IMR-90 (cell line): ENCODE results near the gene KMT2D. TPM values are rescaled to one million over a fixed set of nuclear protein-coding genes. Genes with fewer than 3 reads are reported as not detected.
A peak's percentile ranks its signal among the peaks of the same experiment; 100 is the strongest.

Source experiments
- ATAC-seq: fragments of 200-7000 bp; cut with Tn5 transposase; 2 replicates; pipeline ENCODE4 v1.9.1; 2020; ENCODE audit warnings: low read depth, mild to moderate bottlenecking, moderate library complexity
- BruUV-seq: library from RNA; stranded (reverse); fragments of 400-500 nt; replicated peaks from 2 replicates; lab custom pipeline; 2021; lab: Mats Ljungman, UMichigan
- CTCF ChIA-PET: fragments of 300-600 bp; formaldehyde crosslinking; extraction: SDS; loops from one replicate; lab custom pipeline; 2021; ENCODE audit warnings: antibody characterized with exemption; lab: Yijun Ruan, JAX
- POLR2A ChIA-PET: fragments of 300-600 bp; sonication (Branson Sonifier 250); formaldehyde crosslinking; loops from one replicate; lab custom pipeline; 2022; ENCODE audit warnings: antibody characterized with exemption; ENCODE audit not compliant: unreplicated experiment; lab: Charles Lee
- DNase-seq: peaks from one replicate; pipeline ENCODE4 v3.0.0; 2013
- H2AFZ ChIP-seq: replicated peaks from 2 replicates; pipeline ENCODE3; 2013; ENCODE audit warnings: low read length, mild to moderate bottlenecking; ENCODE audit not compliant: poor library complexity
- H2AK5ac ChIP-seq: 2 replicates; pipeline ENCODE4 v1.6.1; 2013; ENCODE audit warnings: low read depth, low read length, inconsistent platforms
- H2AK9ac ChIP-seq: replicated peaks from 2 replicates; pipeline ENCODE3; 2013; ENCODE audit warnings: mild to moderate bottlenecking, low read depth, low read length, moderate library complexity; ENCODE audit not compliant: poor library complexity
- H2BK120ac ChIP-seq: 2 replicates; pipeline ENCODE4 v1.6.1; 2013; ENCODE audit warnings: low read depth, low read length, inconsistent platforms
- H2BK15ac ChIP-seq: 3 replicates; pipeline ENCODE4 v1.6.1; 2013; ENCODE audit warnings: low read depth, low read length, inconsistent platforms
- H2BK20ac ChIP-seq: 2 replicates; pipeline ENCODE4 v1.6.1; 2013; ENCODE audit warnings: low read depth, mild to moderate bottlenecking, inconsistent platforms, low read length, moderate library complexity
- H2BK5ac ChIP-seq: 2 replicates; pipeline ENCODE4 v1.6.1; 2013; ENCODE audit warnings: mild to moderate bottlenecking, low read depth, low read length, inconsistent platforms; ENCODE audit not compliant: poor library complexity, severe bottlenecking
- H3K14ac ChIP-seq: replicated peaks from 2 replicates; pipeline ENCODE4 v1.6.1; 2013; ENCODE audit warnings: low read depth, low read length, inconsistent platforms
- H3K18ac ChIP-seq: 2 replicates; pipeline ENCODE4 v1.6.1; 2013; ENCODE audit warnings: low read depth, low read length, control low read depth
- H3K23ac ChIP-seq: 2 replicates; pipeline ENCODE4 v1.6.1; 2013; ENCODE audit warnings: low read depth, low read length, inconsistent platforms
- H3K27ac ChIP-seq: 2 replicates; pipeline ENCODE4 v1.5.1; 2013; ENCODE audit warnings: mild to moderate bottlenecking, control low read depth, low read length; ENCODE audit not compliant: insufficient read depth
- H3K27me3 ChIP-seq: 2 replicates; pipeline ENCODE4 v1.6.1; 2013; ENCODE audit warnings: low read length; ENCODE audit not compliant: control insufficient read depth, insufficient read depth
- H3K36me3 ChIP-seq: 2 replicates; pipeline ENCODE4 v1.6.1; 2013; ENCODE audit warnings: low read length, mixed read lengths; ENCODE audit not compliant: control insufficient read depth, insufficient read depth
- H3K4ac ChIP-seq: 2 replicates; pipeline ENCODE4 v1.6.1; 2013; ENCODE audit warnings: low read depth, low read length, inconsistent platforms
- H3K4me1 ChIP-seq: 2 replicates; pipeline ENCODE4 v1.6.1; 2013; ENCODE audit warnings: low read length, mixed read lengths; ENCODE audit not compliant: control insufficient read depth, insufficient read depth
- H3K4me2 ChIP-seq: 2 replicates; pipeline ENCODE4 v1.6.1; 2013; ENCODE audit warnings: low read depth, mild to moderate bottlenecking, control low read depth, low read length, moderate library complexity
- H3K4me3 ChIP-seq: 2 replicates; pipeline ENCODE4 v1.5.1; 2013; ENCODE audit warnings: low read depth, mild to moderate bottlenecking, control low read depth, low read length, moderate library complexity; ENCODE audit not compliant: insufficient read depth
- H3K56ac ChIP-seq: 2 replicates; pipeline ENCODE4 v1.6.1; 2013; ENCODE audit warnings: low read length, inconsistent platforms; ENCODE audit not compliant: insufficient read depth; ENCODE audit errors: extremely low read depth
- H3K79me1 ChIP-seq, 2 experiments: 2 replicates each; pipeline ENCODE4 v1.6.1; 2013; ENCODE audit warnings: low read length in 2 of 2, inconsistent platforms in 1 of 2, low read depth in 1 of 2
- H3K9ac ChIP-seq: 2 replicates; pipeline ENCODE4 v1.6.1; 2013; ENCODE audit warnings: low read depth, low read length, control low read depth
- H3K9me1 ChIP-seq: 2 replicates; pipeline ENCODE4 v1.6.1; 2013; ENCODE audit warnings: low read length, inconsistent platforms; ENCODE audit not compliant: insufficient read depth
- H3K9me3 ChIP-seq: 2 replicates; pipeline ENCODE4 v1.6.1; 2013; ENCODE audit warnings: low read length; ENCODE audit not compliant: control insufficient read depth, insufficient read depth
- H4K20me1 ChIP-seq: 2 replicates; pipeline ENCODE4 v1.6.1; 2013; ENCODE audit warnings: low read length, inconsistent platforms; ENCODE audit not compliant: insufficient read depth
- H4K5ac ChIP-seq: 2 replicates; pipeline ENCODE4 v1.6.1; 2013; ENCODE audit warnings: mild to moderate bottlenecking, low read depth, low read length, control low read depth
- H4K8ac ChIP-seq, 2 experiments: 2 replicates each; pipeline ENCODE4 v1.6.1; 2013; ENCODE audit warnings: low read depth in 2 of 2, low read length in 2 of 2, control low read depth in 1 of 2, inconsistent platforms in 1 of 2
- H4K91ac ChIP-seq: 2 replicates; pipeline ENCODE4 v1.6.1; 2013; ENCODE audit warnings: low read depth, low read length, inconsistent platforms; ENCODE audit not compliant: insufficient read depth
- CHD1 ChIP-seq: IDR thresholded peaks from 2 replicates; pipeline ENCODE4 v1.6.1; 2012; ENCODE audit warnings: low read depth, low read length, improper control_type of control experiment
- MAZ ChIP-seq: IDR thresholded peaks from 2 replicates; pipeline ENCODE4 v1.6.1; 2012; ENCODE audit warnings: low read depth, mild to moderate bottlenecking, low read length, improper control_type of control experiment, moderate library complexity, borderline replicate concordance
- MXI1 ChIP-seq: IDR thresholded peaks from 2 replicates; pipeline ENCODE4 v1.6.1; 2012; ENCODE audit warnings: low read depth, mild to moderate bottlenecking, low read length, moderate library complexity, borderline replicate concordance
- NFE2L2 ChIP-seq: fragments of 150-350 bp; IDR thresholded peaks from 2 replicates; pipeline ENCODE4 v1.6.1; 2016; ENCODE audit warnings: low read depth, mild to moderate bottlenecking, low read length
- POLR2A ChIP-seq: IDR thresholded peaks from 2 replicates; pipeline ENCODE4 v1.6.1; 2012; ENCODE audit warnings: mild to moderate bottlenecking, low read depth, low read length
- RAD21 ChIP-seq: IDR thresholded peaks from 2 replicates; pipeline ENCODE4 v1.6.1; 2012; ENCODE audit warnings: low read length, improper control_type of control experiment
- RCOR1 ChIP-seq: IDR thresholded peaks from 2 replicates; pipeline ENCODE4 v1.6.1; 2012; ENCODE audit warnings: mild to moderate bottlenecking, low read length, improper control_type of control experiment; ENCODE audit not compliant: insufficient replicate concordance
- RFX5 ChIP-seq: IDR thresholded peaks from 2 replicates; pipeline ENCODE4 v1.8.0; 2012; ENCODE audit warnings: low read depth, mild to moderate bottlenecking, low read length, moderate library complexity
- SMC3 ChIP-seq: fragments of 150-350 bp; IDR thresholded peaks from 2 replicates; pipeline ENCODE4 v1.6.1; 2016; ENCODE audit warnings: low read depth, mild to moderate bottlenecking, antibody characterized with exemption, low read length, moderate library complexity
- WGBS, 2 experiments: methylation state at CpG; one replicate each; pipeline versions ENCODE4 v1.1.5 to v1.1.7; 2013; ENCODE audit warnings: missing lambda C conversion rate in 2 of 2; ENCODE audit not compliant: insufficient read length in 1 of 2; ENCODE audit errors: extremely low coverage in 2 of 2; 5-methylcytosine and 5-hydroxymethylcytosine counted together
- dilution Hi-C: fragments of 300-500 bp; cut with HindIII; formaldehyde crosslinking; loops from one replicate; pipeline ENCODE4 v1.14.3; 2018; ENCODE audit warnings: low sequenced_read_pairs; ENCODE audit not compliant: unreplicated experiment
- in situ Hi-C: fragments of 300-500 bp; cut with MboI; formaldehyde crosslinking; loops from 3 replicates; pipeline ENCODE4 v1.14.3; 2019; ENCODE audit warnings: low sequenced_read_pairs, inconsistent platforms, mixed read lengths
- intact Hi-C: fragments of 100-400 bp; cut with micrococcal nuclease; formaldehyde crosslinking; loops from 2 replicates; pipeline ENCODE4 v1.10.0; 2022
- polyA plus RNA-seq, 3 experiments: library from polyadenylated mRNA; depleted of rRNA; stranded (reverse); fragments of >200 nt; gene quantifications; 2 replicates each; pipeline ENCODE4 v1.2.3, GENCODE V29; 2012; ENCODE audit warnings: low replicate concordance in 1 of 3
- total RNA-seq: library from RNA; depleted of rRNA; stranded (reverse); fragments of >200 nt; gene quantifications from 2 replicates; pipeline ENCODE4 v1.2.3, GENCODE V29; 2012
- TF ChIP-seq, protein P1 (sequence below): fragments of 150-350 bp; IDR thresholded peaks from 2 replicates; pipeline ENCODE4 v1.6.1; 2016; ENCODE audit warnings: low read depth, mild to moderate bottlenecking, low read length, moderate library complexity, borderline replicate concordance

Gene KMT2D
- total and polyA plus RNA-seq, 2 of the 4 experiments (the other 2 are of a cell fraction) = 6.6 to 25.2 TPM

DNA sequence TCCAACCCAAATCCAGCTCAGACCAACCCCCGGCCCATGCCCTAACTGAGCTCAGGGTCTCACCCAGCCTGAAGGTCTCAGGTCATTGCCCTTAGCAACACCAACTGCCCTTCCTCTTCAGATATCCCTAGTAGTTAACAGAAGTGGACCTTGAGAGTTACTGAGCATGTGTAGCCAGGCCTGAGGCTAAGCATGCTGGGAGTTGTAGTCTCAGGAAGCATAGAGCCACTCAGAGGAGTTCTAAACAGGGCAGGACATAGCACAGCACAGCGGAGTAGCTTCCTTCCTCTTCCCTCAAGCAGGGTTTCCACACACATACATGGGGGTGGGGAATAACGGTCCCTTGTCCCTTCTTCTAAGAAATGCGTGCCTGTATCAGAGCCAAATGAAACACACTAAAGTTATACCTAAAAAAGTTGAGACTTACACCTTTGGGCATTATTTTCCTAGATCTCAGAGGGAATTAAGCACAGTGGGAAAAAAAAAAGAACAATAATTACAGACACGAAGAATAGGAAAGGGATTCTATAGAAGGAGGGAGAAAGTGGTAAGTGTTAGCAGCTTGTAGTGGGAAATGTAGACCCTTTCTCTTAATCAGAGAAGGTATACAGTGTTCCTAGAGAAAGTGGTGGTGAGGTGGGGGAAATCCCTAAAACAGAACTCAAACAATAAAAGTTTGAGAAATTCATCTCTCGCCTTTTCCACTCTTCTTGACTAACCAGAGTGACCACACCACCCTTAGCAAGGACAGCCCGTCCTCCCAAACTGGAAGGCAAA is 4.4 kb downstream of the KMT2D start:
- dilution Hi-C loops = no loop called here
- no peak overlapping the region for H4K91ac ChIP-seq
- H4K8ac ChIP-seq = no peak overlapping the region
- H2AFZ ChIP-seq = peak overlapping the region; percentile 59
- no peak overlapping the region for H2AK5ac ChIP-seq
- 86% methylated on average over 1 of the region's 7 CpGs; no CpG with 5 or more reads in 1 of the 2 experiments for WGBS, 2 experiments
- H2BK5ac ChIP-seq = no peak overlapping the region
- H3K79me1 ChIP-seq = peaks cover 14 to 78% of the 10 kb centered on the region in 2 experiments; a peak in 3 of 4 replicates
- H3K27ac ChIP-seq = no peak overlapping the region
- no peak overlapping the region for H3K9ac ChIP-seq
- H4K20me1 ChIP-seq = peaks cover 82% of the 10 kb centered on the region
- CTCF ChIA-PET = no interaction called here
- H3K4me2 ChIP-seq = peak overlapping the region; percentile 97
- peaks cover 24% of the 10 kb centered on the region for H3K9me1 ChIP-seq
- no peaks in the 10 kb centered on the region for H3K9me3 ChIP-seq
- H3K18ac ChIP-seq = no peak overlapping the region
- peaks cover 7% of the 10 kb centered on the region for H3K4me1 ChIP-seq
- no peak overlapping the region for H2BK15ac ChIP-seq
- peak overlapping the region; percentile 71; the same call in 1 of the 2 replicates for H3K23ac ChIP-seq
- TF ChIP-seq MXI1 (no peak), SMC3 (no peak), RAD21 (no peak), NFE2L2 (no peak), POLR2A (no peak), CHD1 (no peak), MAZ (no peak), RCOR1 (no peak), RFX5 (no peak)
- TF ChIP-seq, protein P1, sequence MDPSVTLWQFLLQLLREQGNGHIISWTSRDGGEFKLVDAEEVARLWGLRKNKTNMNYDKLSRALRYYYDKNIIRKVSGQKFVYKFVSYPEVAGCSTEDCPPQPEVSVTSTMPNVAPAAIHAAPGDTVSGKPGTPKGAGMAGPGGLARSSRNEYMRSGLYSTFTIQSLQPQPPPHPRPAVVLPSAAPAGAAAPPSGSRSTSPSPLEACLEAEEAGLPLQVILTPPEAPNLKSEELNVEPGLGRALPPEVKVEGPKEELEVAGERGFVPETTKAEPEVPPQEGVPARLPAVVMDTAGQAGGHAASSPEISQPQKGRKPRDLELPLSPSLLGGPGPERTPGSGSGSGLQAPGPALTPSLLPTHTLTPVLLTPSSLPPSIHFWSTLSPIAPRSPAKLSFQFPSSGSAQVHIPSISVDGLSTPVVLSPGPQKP = no peak
- H3K36me3 ChIP-seq = peaks cover 40% of the 10 kb centered on the region
- no peak overlapping the region for H4K5ac ChIP-seq
- no TSS peak for BruUV-seq
- no peak overlapping the region for H3K4ac ChIP-seq
- H2BK120ac ChIP-seq = no peak overlapping the region
- no peak overlapping the region for H3K56ac ChIP-seq
- POLR2A ChIA-PET = interaction anchor here (0.6 kb wide), 1 partner anchor 1630 kb away, joined by 3 read pairs; no protein-coding TSS in a partner anchor
- no peak overlapping the region for H2BK20ac ChIP-seq
- no peaks in the 10 kb centered on the region for H3K27me3 ChIP-seq
- peak; percentile 36 for ATAC-seq
- no peak overlapping the region for H3K4me3 ChIP-seq
- intact Hi-C loops = no loop called here
- in situ Hi-C loops = no loop called here
- no peak overlapping the region for H3K14ac ChIP-seq
- no peak overlapping the region for H2AK9ac ChIP-seq
- peak; percentile 82 for DNase-seq
